Measurements from ENCODE around the gene DISC1. TPM values are rescaled to one million over a fixed set of nuclear protein-coding genes. Genes with fewer than 3 reads are reported as not detected.

The DISC1 gene
- polyA plus RNA-seq, 1 of the 3 experiments (the other 2 are of a cell fraction) = 1.7 TPM

DNA sequence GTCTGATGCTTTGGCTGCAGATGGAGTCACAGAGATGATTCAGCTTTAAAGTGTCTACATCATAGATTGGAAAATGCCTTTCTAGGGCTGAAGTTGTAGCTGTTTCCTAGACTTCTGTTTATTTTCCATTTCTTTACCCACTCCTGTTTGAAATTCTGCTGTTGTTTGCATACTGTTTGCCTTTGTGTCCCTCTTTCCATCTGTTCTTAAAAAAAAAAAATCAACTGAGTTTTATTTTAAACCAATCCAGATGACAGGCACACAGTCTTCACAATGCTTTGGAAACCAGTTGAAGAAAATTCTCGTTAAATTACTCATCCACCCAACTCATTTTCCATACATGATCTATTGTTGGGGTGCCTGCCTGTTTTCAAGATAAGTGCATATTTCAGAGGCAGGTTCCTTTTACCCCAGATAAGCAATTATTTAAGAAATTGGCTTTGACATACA is 245.9 kb downstream of the DISC1 start (continued):
- no peak for TF ChIP-seq RFX5 (IDR thresholded peaks at IDR 0.05; ENCODE audit: low read length)
- no peak for TF ChIP-seq MAX (IDR thresholded peaks at IDR 0.05; ENCODE audit: low read depth)
- TF ChIP-seq SIN3A (IDR thresholded peaks at IDR 0.05; ENCODE audit: borderline replicate concordance, low read depth, low read length) = peak; percentile 78; the same call in 1 of the 2 replicates
- 0 out of 2 replicates have a peak, but pooled peaks have one; percentile 14 for TF ChIP-seq ELF1 (IDR thresholded peaks at IDR 0.05)
- peak; percentile 95 for TF ChIP-seq JUND (IDR thresholded peaks at IDR 0.05)
- TF ChIP-seq GABPA (IDR thresholded peaks at IDR 0.05; ENCODE audit: low read depth) = no peak; the same call in 1 of the 2 replicates
- peak; percentile 40; the same call in 1 of the 2 replicates for TF ChIP-seq TAF1 (IDR thresholded peaks at IDR 0.05; ENCODE audit: borderline replicate concordance, low read depth, low read length)
- TF ChIP-seq, protein P1, sequence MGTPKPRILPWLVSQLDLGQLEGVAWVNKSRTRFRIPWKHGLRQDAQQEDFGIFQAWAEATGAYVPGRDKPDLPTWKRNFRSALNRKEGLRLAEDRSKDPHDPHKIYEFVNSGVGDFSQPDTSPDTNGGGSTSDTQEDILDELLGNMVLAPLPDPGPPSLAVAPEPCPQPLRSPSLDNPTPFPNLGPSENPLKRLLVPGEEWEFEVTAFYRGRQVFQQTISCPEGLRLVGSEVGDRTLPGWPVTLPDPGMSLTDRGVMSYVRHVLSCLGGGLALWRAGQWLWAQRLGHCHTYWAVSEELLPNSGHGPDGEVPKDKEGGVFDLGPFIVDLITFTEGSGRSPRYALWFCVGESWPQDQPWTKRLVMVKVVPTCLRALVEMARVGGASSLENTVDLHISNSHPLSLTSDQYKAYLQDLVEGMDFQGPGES (IDR thresholded peaks at IDR 0.05; ENCODE audit: low read depth, low read length) = no peak
- TF ChIP-seq FOXJ3 (CRISPR knock-in tag; IDR thresholded peaks at IDR 0.05) = no peak
- peak; percentile 91; the same call in 1 of the 2 replicates for TF ChIP-seq FOXM1 (IDR thresholded peaks at IDR 0.05; ENCODE audit: low read depth)
- TF ChIP-seq NFIC (IDR thresholded peaks at IDR 0.05; ENCODE audit: borderline replicate concordance) = peak; percentile 80; the same call in 1 of the 2 replicates
- TF ChIP-seq, protein P2, sequence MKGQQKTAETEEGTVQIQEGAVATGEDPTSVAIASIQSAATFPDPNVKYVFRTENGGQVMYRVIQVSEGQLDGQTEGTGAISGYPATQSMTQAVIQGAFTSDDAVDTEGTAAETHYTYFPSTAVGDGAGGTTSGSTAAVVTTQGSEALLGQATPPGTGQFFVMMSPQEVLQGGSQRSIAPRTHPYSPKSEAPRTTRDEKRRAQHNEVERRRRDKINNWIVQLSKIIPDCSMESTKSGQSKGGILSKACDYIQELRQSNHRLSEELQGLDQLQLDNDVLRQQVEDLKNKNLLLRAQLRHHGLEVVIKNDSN (IDR thresholded peaks at IDR 0.05; ENCODE audit: borderline replicate concordance, low read depth) = no peak
- TF ChIP-seq CHD2 (IDR thresholded peaks at IDR 0.05; ENCODE audit: low read length, partially characterized antibody) = no peak
- TF ChIP-seq USF2 (IDR thresholded peaks at IDR 0.05; ENCODE audit: borderline replicate concordance, low read depth, low read length) = no peak
- peak; percentile 84 for TF ChIP-seq POLR2AphosphoS5 (IDR thresholded peaks at IDR 0.05; ENCODE audit: low read depth, low read length)
- no peak for TF ChIP-seq MXI1 (IDR thresholded peaks at IDR 0.05; ENCODE audit: low read depth, low read length)
- TF ChIP-seq, protein P3, sequence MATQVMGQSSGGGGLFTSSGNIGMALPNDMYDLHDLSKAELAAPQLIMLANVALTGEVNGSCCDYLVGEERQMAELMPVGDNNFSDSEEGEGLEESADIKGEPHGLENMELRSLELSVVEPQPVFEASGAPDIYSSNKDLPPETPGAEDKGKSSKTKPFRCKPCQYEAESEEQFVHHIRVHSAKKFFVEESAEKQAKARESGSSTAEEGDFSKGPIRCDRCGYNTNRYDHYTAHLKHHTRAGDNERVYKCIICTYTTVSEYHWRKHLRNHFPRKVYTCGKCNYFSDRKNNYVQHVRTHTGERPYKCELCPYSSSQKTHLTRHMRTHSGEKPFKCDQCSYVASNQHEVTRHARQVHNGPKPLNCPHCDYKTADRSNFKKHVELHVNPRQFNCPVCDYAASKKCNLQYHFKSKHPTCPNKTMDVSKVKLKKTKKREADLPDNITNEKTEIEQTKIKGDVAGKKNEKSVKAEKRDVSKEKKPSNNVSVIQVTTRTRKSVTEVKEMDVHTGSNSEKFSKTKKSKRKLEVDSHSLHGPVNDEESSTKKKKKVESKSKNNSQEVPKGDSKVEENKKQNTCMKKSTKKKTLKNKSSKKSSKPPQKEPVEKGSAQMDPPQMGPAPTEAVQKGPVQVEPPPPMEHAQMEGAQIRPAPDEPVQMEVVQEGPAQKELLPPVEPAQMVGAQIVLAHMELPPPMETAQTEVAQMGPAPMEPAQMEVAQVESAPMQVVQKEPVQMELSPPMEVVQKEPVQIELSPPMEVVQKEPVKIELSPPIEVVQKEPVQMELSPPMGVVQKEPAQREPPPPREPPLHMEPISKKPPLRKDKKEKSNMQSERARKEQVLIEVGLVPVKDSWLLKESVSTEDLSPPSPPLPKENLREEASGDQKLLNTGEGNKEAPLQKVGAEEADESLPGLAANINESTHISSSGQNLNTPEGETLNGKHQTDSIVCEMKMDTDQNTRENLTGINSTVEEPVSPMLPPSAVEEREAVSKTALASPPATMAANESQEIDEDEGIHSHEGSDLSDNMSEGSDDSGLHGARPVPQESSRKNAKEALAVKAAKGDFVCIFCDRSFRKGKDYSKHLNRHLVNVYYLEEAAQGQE (IDR thresholded peaks at IDR 0.05; ENCODE audit: low read depth, low read length) = no peak

All from SK-N-SH (cell line).